Neural progenitor cell (in vitro differentiated cells): ENCODE results near the gene UBL5. TPM values are rescaled to one million over a fixed set of nuclear protein-coding genes. Genes with fewer than 3 reads are reported as not detected.
A peak's percentile ranks its signal among the peaks of the same experiment; 100 is the strongest.
"Not testable (repeated sequence)": the region's sequence is repeated elsewhere in the genome, so short reads cannot be mapped to it uniquely, and the experiment has no call there.

ENCODE experiments used
- DNase-seq: peaks from one replicate; pipeline ENCODE4 v3.0.0-alpha.2; 2016; ENCODE audit warnings: low spot score
- H2AFZ ChIP-seq: fragments of 200-600 bp; sonication (generic); replicated peaks from 2 replicates; pipeline ENCODE4 v1.6.1; 2016; ENCODE audit warnings: antibody characterized with exemption
- H3F3A ChIP-seq: fragments of 200-600 bp; sonication (generic); 2 replicates; pipeline ENCODE4 v1.6.1; 2016; ENCODE audit warnings: antibody characterized with exemption, low read depth
- H3K27ac ChIP-seq: fragments of 200-600 bp; sonication (generic); 2 replicates; pipeline ENCODE4 v1.5.1; 2016; ENCODE audit warnings: mild to moderate bottlenecking
- H3K27me3 ChIP-seq: fragments of 200-600 bp; sonication (generic); 2 replicates; pipeline ENCODE4 v1.6.1; 2016; ENCODE audit warnings: mild to moderate bottlenecking, moderate library complexity
- H3K36me3 ChIP-seq: fragments of 200-600 bp; sonication (generic); 2 replicates; pipeline ENCODE4 v1.5.1; 2016
- H3K4me1 ChIP-seq: fragments of 200-600 bp; sonication (generic); 2 replicates; pipeline ENCODE4 v1.6.1; 2016; ENCODE audit warnings: mixed run types
- H3K4me2 ChIP-seq: fragments of 200-600 bp; sonication (generic); 2 replicates; pipeline ENCODE4 v1.6.1; 2016
- H3K4me3 ChIP-seq: fragments of 200-600 bp; sonication (generic); 2 replicates; pipeline ENCODE4 v1.5.1; 2016
- H3K79me2 ChIP-seq: fragments of 200-600 bp; sonication (generic); 2 replicates; pipeline ENCODE4 v1.6.1; 2016; ENCODE audit warnings: low read depth
- H3K9ac ChIP-seq: fragments of 200-600 bp; sonication (generic); 2 replicates; pipeline ENCODE4 v1.6.1; 2016
- H3K9me3 ChIP-seq: fragments of 200-600 bp; sonication (generic); 2 replicates; pipeline ENCODE4 v1.5.1; 2016; ENCODE audit warnings: low read depth
- H4K20me1 ChIP-seq: fragments of 200-600 bp; sonication (generic); 2 replicates; pipeline ENCODE4 v1.6.1; 2016; ENCODE audit warnings: low read depth
- H3K27ac Mint-ChIP-seq: 3 replicates; pipeline ENCODE4 v1.8.0; 2021; ENCODE audit warnings: mixed read lengths
- H3K27me3 Mint-ChIP-seq: 2 replicates; pipeline ENCODE4 v1.8.0; 2022; ENCODE audit warnings: low read depth, mild to moderate bottlenecking, inconsistent platforms, moderate library complexity, mixed read lengths; ENCODE audit not compliant: insufficient read depth
- H3K36me3 Mint-ChIP-seq: 3 replicates; pipeline ENCODE4 v1.8.0; 2021; ENCODE audit warnings: mixed read lengths
- H3K4me1 Mint-ChIP-seq: 3 replicates; pipeline ENCODE4 v1.8.0; 2021; ENCODE audit warnings: mixed read lengths
- H3K4me3 Mint-ChIP-seq: 3 replicates; pipeline ENCODE4 v1.8.0; 2021; ENCODE audit warnings: mild to moderate bottlenecking, moderate library complexity, mixed read lengths
- H3K9me3 Mint-ChIP-seq: 3 replicates; pipeline ENCODE4 v1.8.0; 2020; ENCODE audit warnings: mixed read lengths
- EZH2 ChIP-seq: fragments of 200-600 bp; sonication (generic); IDR thresholded peaks from 2 replicates; pipeline ENCODE4 v1.6.1; 2017; ENCODE audit warnings: antibody characterized with exemption, mild to moderate bottlenecking, moderate library complexity
- EZH2phosphoT487 ChIP-seq: fragments of 200-600 bp; sonication (generic); IDR thresholded peaks from 2 replicates; pipeline ENCODE4 v1.6.1; 2017; ENCODE audit warnings: antibody characterized with exemption
- total RNA-seq: library from RNA; depleted of rRNA; stranded (reverse); fragments of >200 nt; gene quantifications from 2 replicates; pipeline ENCODE4 v1.2.3, GENCODE V29; 2015; ENCODE audit warnings: low replicate concordance
- TF ChIP-seq, protein P1 (sequence below): fragments of 200-600 bp; sonication (generic); IDR thresholded peaks from 2 replicates; pipeline ENCODE4 v1.5.1; 2017; ENCODE audit warnings: antibody characterized with exemption, mild to moderate bottlenecking

UBL5 gene
- total RNA-seq, 1 donor from 2014 or later = 628 TPM

DNA sequence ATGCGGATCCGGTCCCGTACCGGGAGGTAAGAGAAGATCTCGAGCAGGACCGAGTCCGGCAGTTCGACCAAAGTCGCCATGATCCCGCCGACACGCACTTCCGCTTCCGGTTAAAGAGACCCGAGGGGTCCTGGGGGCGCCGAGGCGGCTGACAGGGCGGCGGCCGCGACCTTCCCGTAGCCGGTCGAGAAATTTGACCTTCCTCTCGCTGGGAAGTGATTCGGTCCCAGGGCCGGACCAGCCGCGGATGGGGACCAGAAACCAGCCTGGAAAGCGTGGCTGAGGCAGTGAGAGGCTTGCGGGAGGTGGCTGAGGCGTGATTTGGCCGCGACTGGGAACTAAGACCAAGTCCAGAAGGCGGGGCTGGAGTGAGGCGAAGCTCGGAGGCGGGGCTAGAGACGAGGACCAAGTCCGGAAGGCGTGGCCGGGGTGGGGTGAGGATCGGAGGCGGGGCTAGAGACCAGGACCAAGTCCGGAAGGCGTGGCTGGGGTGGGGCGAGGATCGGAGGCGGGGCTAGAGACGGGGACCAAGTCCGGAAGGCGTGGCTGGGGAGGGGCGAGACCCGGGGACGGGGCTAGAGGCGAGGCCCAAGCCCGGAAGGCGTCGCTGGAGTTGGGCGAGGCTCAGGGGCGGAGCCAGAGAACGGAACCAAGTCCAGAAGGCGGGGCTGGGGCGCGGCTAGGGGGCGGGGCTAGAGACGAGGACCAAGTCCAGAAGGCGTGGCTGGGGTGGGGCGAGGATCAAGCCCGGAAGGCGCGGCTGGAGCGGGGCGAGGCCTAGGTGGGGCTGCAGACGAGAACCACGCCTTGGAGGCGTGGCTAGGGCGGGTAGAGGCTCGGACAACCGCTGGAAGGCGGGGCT, 8.8 kb upstream of the UBL5 start, which contains the start of gene FBXL12:
Gene FBXL12 (minus strand): TSS at position 346 of the 862 bp plus-strand sequence. CDS start 266 bp downstream, at position 80.
- H3K36me3 ChIP-seq = no peaks in the 10 kb centered on the region

DNA sequence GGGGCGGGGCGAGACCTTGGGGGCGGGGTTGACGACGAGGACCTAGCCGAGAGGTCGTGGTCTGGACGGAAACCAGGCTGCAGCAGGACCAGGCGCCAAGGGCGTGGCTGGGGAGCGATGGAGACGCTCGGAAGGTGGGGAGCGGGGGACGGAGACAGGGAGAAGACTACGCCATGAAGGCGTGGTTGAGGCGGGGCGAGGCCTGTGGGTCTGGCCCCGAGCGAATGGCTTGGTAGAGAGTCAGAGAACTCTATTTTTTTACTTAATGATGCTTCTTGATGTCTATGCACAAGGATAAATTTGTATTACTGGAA, 8.2 kb upstream of the UBL5 start:
- Histone ChIP-seq H3K27me3 (no peaks in the 10 kb centered on the region), H2AFZ (no peak overlapping the region), H3K9ac (no peak overlapping the region), H3K9me3 (no peaks in the 10 kb centered on the region), H3K4me2 (peak overlapping the region; percentile 69), H3K27ac (no peak overlapping the region), H3K79me2 (peaks cover 40% of the 10 kb centered on the region), H3K4me1 (peaks cover 8% of the 10 kb centered on the region), H3F3A (peaks cover 15% of the 10 kb centered on the region), H3K36me3 (no peaks in the 10 kb centered on the region), H3K4me3 (peak overlapping the region; percentile 36), H4K20me1 (peaks cover 4% of the 10 kb centered on the region)
- no peak for DNase-seq
- H3K4me1 Mint-ChIP-seq = peaks cover 9% of the 10 kb centered on the region
- H3K36me3 Mint-ChIP-seq = peaks cover 19% of the 10 kb centered on the region
- H3K27me3 Mint-ChIP-seq = peaks cover 6% of the 10 kb centered on the region
- H3K4me3 Mint-ChIP-seq = peak overlapping the region; percentile 93
- H3K27ac Mint-ChIP-seq = no peak overlapping the region
- TF ChIP-seq, protein P1, sequence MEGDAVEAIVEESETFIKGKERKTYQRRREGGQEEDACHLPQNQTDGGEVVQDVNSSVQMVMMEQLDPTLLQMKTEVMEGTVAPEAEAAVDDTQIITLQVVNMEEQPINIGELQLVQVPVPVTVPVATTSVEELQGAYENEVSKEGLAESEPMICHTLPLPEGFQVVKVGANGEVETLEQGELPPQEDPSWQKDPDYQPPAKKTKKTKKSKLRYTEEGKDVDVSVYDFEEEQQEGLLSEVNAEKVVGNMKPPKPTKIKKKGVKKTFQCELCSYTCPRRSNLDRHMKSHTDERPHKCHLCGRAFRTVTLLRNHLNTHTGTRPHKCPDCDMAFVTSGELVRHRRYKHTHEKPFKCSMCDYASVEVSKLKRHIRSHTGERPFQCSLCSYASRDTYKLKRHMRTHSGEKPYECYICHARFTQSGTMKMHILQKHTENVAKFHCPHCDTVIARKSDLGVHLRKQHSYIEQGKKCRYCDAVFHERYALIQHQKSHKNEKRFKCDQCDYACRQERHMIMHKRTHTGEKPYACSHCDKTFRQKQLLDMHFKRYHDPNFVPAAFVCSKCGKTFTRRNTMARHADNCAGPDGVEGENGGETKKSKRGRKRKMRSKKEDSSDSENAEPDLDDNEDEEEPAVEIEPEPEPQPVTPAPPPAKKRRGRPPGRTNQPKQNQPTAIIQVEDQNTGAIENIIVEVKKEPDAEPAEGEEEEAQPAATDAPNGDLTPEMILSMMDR = no peak
- TF ChIP-seq EZH2phosphoT487 = no peak
- no peak for TF ChIP-seq EZH2
- H3K9me3 Mint-ChIP-seq = peaks cover 6% of the 10 kb centered on the region

More for the DNA sequence above, 8.8 kb upstream of the UBL5 start, which contains the start of gene FBXL12:
- H3K27ac ChIP-seq = peak within 1 kb of the TSS; percentile 77
- Mint-ChIP-seq H3K4me3 (peak within 1 kb of the TSS; percentile 93), H3K27ac (no peak within 1 kb of the TSS), H3K4me1 (peaks cover 9% of the 10 kb centered on the region), H3K27me3 (peaks cover 6% of the 10 kb centered on the region), H3K36me3 (peaks cover 20% of the 10 kb centered on the region), H3K9me3 (peaks cover 7% of the 10 kb centered on the region)
- H3K9me3 ChIP-seq = no peaks in the 10 kb centered on the region
- peak within 1 kb of the TSS; percentile 99 for H2AFZ ChIP-seq
- H4K20me1 ChIP-seq = peaks cover 4% of the 10 kb centered on the region
- peak within 1 kb of the TSS; percentile 88 for H3K4me2 ChIP-seq
- peaks cover 46% of the 10 kb centered on the region for H3K79me2 ChIP-seq
- peak within 1 kb of the TSS; percentile 85 for H3K9ac ChIP-seq
- H3K27me3 ChIP-seq = no peaks in the 10 kb centered on the region
- H3K4me3 ChIP-seq = peak within 1 kb of the TSS; percentile 99
- peaks cover 15% of the 10 kb centered on the region for H3F3A ChIP-seq
- DNase-seq = peak; percentile 100
- no peak for TF ChIP-seq EZH2phosphoT487
- TF ChIP-seq, protein P1 = no peak
- H3K4me1 ChIP-seq = peaks cover 8% of the 10 kb centered on the region

DNA sequence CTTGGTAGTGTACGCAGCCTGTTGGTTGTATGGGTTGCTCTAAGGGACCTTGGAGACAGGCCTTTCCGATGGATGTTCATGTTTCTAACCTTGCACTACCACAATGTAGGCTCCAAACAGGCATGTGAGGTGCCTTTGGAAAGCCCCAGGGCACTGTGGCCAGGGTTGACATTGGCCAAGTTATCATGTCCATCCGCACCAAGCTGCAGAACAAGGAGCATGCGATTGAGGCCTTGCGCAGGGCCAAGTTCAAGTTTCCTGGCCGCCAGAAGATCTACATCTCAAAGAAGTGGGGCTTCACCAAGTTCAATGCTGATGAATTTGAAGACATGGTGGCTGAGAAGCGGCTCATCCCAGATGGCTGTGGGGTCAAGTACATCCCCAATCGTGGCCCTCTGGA, 7.7 kb upstream of the UBL5 start:
- not testable (repeated sequence) for H3K4me1 ChIP-seq, H3K36me3 ChIP-seq, DNase-seq, H3K9me3 ChIP-seq, H3K27me3 Mint-ChIP-seq, H4K20me1 ChIP-seq, H3K4me1 Mint-ChIP-seq, H3K27ac Mint-ChIP-seq, H3K9ac ChIP-seq, H2AFZ ChIP-seq, H3K9me3 Mint-ChIP-seq, H3K27ac ChIP-seq, H3K27me3 ChIP-seq
- Mint-ChIP-seq H3K4me3 (peak overlapping the region; percentile 93), H3K36me3 (peaks cover 14% of the 10 kb centered on the region)
- Histone ChIP-seq H3K4me3 (peak overlapping the region; percentile 36), H3K79me2 (peaks cover 35% of the 10 kb centered on the region), H3K4me2 (peak overlapping the region; percentile 69), H3F3A (peaks cover 15% of the 10 kb centered on the region)

DNA sequence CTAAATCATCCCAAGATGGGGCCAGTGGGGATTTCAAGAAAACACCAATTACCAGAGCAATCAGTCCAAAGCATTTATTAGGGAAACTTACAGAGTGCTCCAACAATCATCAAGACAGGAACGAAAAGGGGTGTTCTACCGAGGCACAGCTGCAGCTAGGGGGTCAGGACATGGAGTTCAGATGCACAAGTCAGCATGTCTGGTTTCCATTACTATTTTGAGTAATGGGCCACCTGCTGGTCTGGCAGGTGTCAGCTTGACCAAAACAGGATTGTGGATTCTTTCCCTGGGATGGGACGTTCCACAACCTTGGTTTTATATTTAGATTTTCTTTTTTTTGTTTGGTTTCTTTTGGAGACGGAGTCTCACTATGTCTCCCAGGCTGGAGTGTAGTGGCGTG, 3.9 kb upstream of the UBL5 start:
- Mint-ChIP-seq H3K27me3 (peaks cover 10% of the 10 kb centered on the region), H3K4me1 (peaks cover 20% of the 10 kb centered on the region), H3K36me3 (peaks cover 4% of the 10 kb centered on the region), H3K4me3 (no peak overlapping the region), H3K27ac (no peak overlapping the region), H3K9me3 (no peaks in the 10 kb centered on the region)
- H3F3A ChIP-seq = peaks cover 19% of the 10 kb centered on the region
- no peak for DNase-seq
- H3K79me2 ChIP-seq = peaks cover 29% of the 10 kb centered on the region
- no peak for TF ChIP-seq EZH2phosphoT487
- no peak for TF ChIP-seq EZH2
- TF ChIP-seq, protein P1 = no peak
- no peaks in the 10 kb centered on the region for H3K36me3 ChIP-seq
- H3K27me3 ChIP-seq = no peaks in the 10 kb centered on the region
- H3K4me2 ChIP-seq = no peak overlapping the region
- H3K4me3 ChIP-seq = no peak overlapping the region
- H3K9me3 ChIP-seq = no peaks in the 10 kb centered on the region
- H2AFZ ChIP-seq = no peak overlapping the region
- peaks cover 13% of the 10 kb centered on the region for H4K20me1 ChIP-seq
- H3K4me1 ChIP-seq = peaks cover 8% of the 10 kb centered on the region
- H3K9ac ChIP-seq = no peak overlapping the region
- no peak overlapping the region for H3K27ac ChIP-seq
